ENCODE data around the gene CCL3. TPM values are rescaled to one million over a fixed set of nuclear protein-coding genes. Genes with fewer than 3 reads are reported as not detected.

CCL3 gene
- total RNA-seq, 1 experiment from 2014 or later: 1.1 TPM

DNA sequence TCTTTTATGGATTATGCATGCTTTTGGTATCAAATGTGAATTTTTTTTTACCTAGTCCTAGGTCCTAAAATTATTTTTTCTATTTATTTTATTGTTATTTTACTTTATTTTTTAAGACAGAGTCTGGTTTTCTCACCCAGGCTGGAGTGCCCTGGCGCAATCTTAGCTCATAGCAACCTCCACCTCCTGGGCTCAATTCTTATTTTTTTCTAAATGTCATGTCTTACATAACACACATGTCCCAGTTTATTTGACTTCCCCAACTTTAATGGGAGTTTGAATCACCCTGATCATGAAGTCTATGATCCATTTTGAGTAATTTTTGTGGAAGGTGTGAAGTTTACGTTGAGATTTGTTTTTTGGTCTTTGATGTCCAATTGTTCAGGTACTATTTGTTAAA, 29.1 kb downstream of the CCL3 start:
- Histone ChIP-seq H3K4me1 (ENCODE audit: control insufficient read depth, insufficient read depth, low read length) (no peaks in the 10 kb centered on the region), H3K27ac (ENCODE audit: low read length) (no peak overlapping the region), H3K27me3 (ENCODE audit: control insufficient read depth, insufficient read depth, low read length) (peaks cover 5% of the 10 kb centered on the region; the same call in 1 of the 2 replicates), H3K4me3 (ENCODE audit: low read depth in 2 of 2, low read length in 2 of 2) (no peak overlapping the region), H3K36me3 (ENCODE audit: control insufficient read depth, insufficient read depth, low read length) (no peaks in the 10 kb centered on the region), H3K9me3 (ENCODE audit: control insufficient read depth, insufficient read depth, low read depth, low read length) (no peaks in the 10 kb centered on the region)
- intact Hi-C loops (cut with micrococcal nuclease; ENCODE audit: unreplicated experiment): no loop called here
- TF ChIP-seq POLR2AphosphoS5 (IDR thresholded peaks at IDR 0.05; ENCODE audit: low read depth, low read length): no peak
- TF ChIP-seq SIN3A (IDR thresholded peaks at IDR 0.05; ENCODE audit: borderline replicate concordance, insufficient read depth, low read depth, low read length): no peak
- no peak for TF ChIP-seq CTCF (IDR thresholded peaks at IDR 0.05)
- BruUV-seq (replicated peaks): no TSS peak
- ChIA-PET CTCF (no interaction called here), POLR2A (no interaction called here)
- in situ Hi-C loops (cut with HindIII; ENCODE audit: low pct_unique_long_range_greater_than_20kb, low sequenced_read_pairs): no loop called here
- DNase-seq (ENCODE audit: low read depth, low spot score) (no peak), ATAC-seq (no peak)

DNA sequence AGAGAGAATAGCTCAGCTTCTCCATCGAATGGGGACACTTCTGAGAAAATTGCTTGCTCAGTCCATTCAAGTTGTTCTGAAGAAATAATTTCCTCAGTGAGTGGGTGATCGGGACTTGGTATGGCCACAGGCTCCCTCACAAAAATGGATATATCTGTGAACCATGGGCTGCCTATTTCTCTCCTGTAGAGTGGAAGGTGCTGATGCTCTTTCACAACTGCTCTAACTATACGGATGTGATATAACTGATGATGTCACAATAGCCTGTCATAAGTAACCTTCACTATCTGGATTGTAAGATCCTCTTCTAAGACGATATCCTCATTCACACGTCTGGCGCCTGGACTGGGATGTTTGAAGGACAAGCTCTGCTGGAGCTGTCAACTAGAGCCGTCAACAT, 30.5 kb downstream of the CCL3 start:
- Histone ChIP-seq H3K4me1 (ENCODE audit: control insufficient read depth, insufficient read depth, low read length) (no peaks in the 10 kb centered on the region), H3K27me3 (ENCODE audit: control insufficient read depth, insufficient read depth, low read length) (peaks cover 5% of the 10 kb centered on the region; the same call in 1 of the 2 replicates), H3K36me3 (ENCODE audit: control insufficient read depth, insufficient read depth, low read length) (no peaks in the 10 kb centered on the region), H3K27ac (ENCODE audit: low read length) (no peak overlapping the region), H3K9me3 (ENCODE audit: control insufficient read depth, insufficient read depth, low read depth, low read length) (no peaks in the 10 kb centered on the region), H3K4me3 (ENCODE audit: low read depth in 2 of 2, low read length in 2 of 2) (no peak overlapping the region)
- in situ Hi-C loops (cut with HindIII; ENCODE audit: low pct_unique_long_range_greater_than_20kb, low sequenced_read_pairs): no loop called here
- ATAC-seq (no peak), DNase-seq (ENCODE audit: low read depth, low spot score) (no peak)
- POLR2A ChIA-PET: no interaction called here
- no peak for TF ChIP-seq POLR2AphosphoS5 (IDR thresholded peaks at IDR 0.05; ENCODE audit: low read depth, low read length)
- no peak for TF ChIP-seq CTCF (IDR thresholded peaks at IDR 0.05)
- no peak for TF ChIP-seq TCF7L2 (IDR thresholded peaks at IDR 0.05; ENCODE audit: low read depth, low read length)
- no peak for TF ChIP-seq REST (IDR thresholded peaks at IDR 0.05; ENCODE audit: insufficient read depth in 1 of 2, low read depth in 2 of 2, low read length in 1 of 2)
- no peak for TF ChIP-seq SIN3A (IDR thresholded peaks at IDR 0.05; ENCODE audit: borderline replicate concordance, insufficient read depth, low read depth, low read length)
- no TSS peak for BruUV-seq (replicated peaks)
- CTCF ChIA-PET: interaction anchor here (0.6 kb wide), 1 partner anchor 83 kb away, joined by 3 read pairs; no protein-coding TSS in a partner anchor
- intact Hi-C loops (cut with micrococcal nuclease; ENCODE audit: unreplicated experiment): no loop called here

Data from Panc1 (cell line).